Erythroblast (primary cell): ENCODE data around the gene KCNB1.

Experiments used
- GATA1 ChIP-seq: IDR thresholded peaks from 2 replicates; pipeline ENCODE4 v1.6.1; 2011; ENCODE audit warnings: low read depth, mild to moderate bottlenecking, control low read depth, low read length, moderate library complexity
- POLR2A ChIP-seq: IDR thresholded peaks from 2 replicates; pipeline ENCODE4 v1.6.1; 2011; ENCODE audit warnings: mild to moderate bottlenecking, low read length

GRCh38 chr20:49319208-49319809, 163.2 kb downstream of the KCNB1 start:
- no peak for TF ChIP-seq POLR2A
- no peak for TF ChIP-seq GATA1
